Measurements from ENCODE around the gene YPEL2. TPM values are rescaled to one million over a fixed set of nuclear protein-coding genes. Genes with fewer than 3 reads are reported as not detected.
"Not testable (repeated sequence)": the region's sequence is repeated elsewhere in the genome, so short reads cannot be mapped to it uniquely, and the experiment has no call there.

The YPEL2 gene, protein sequence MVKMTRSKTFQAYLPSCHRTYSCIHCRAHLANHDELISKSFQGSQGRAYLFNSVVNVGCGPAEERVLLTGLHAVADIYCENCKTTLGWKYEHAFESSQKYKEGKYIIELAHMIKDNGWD
- 10 to 100 TPM; 25.8 to 40.3 TPM for total RNA-seq
- long read RNA-seq, donor 1, full-length matches to known transcripts = 7 of 14 reads
- long read RNA-seq, donor 1, partial matches to known transcripts = 0 of 14 reads
- long read RNA-seq, donor 1, other reads (novel, unspliced or antisense) = 7 of 14 reads
- long read RNA-seq, donor 2, full-length matches to known transcripts = 65 of 70 reads
- long read RNA-seq, donor 2, partial matches to known transcripts = 1 of 70 reads
- long read RNA-seq, donor 2, other reads (novel, unspliced or antisense) = 4 of 70 reads

DNA sequence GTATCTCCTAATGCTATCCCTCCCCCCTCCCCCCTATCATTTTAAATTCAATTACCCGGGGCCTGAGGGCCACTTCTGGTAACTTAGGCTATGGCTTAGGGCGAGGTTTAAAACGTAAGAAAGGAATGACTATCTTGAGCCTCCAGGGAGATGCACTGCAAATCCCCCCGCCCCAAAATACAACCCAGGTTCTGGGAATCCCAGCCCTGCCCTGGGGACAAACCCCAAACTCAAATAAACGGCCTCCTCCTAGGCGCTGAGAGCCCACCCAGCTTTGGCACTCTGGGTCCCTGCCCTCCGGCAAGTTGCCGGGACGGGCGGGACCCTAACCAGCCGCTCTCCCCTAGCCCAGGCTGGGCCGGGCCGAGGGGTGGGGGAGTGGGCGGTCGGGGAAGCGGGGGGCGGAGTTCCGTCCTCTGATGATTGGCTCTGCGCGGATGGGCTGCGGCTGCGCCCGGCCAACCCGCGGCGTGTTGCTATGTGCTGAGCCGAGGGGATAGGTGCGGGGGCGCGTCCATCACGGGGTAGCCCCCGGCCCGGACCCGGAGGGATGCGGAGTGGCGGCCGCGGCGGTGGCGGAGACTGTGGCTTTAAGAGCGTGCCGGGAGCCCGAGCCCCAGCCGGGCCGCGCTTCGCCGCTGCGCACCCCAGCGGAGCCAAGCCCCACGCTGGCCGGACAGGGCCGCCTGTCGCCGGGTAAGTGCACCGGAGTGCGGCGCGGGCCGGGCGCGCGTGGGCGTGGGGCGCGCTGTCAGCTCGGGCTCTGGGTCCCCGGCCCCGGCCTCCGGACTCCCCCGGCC lies at the start of gene YPEL2:
TSS of gene YPEL2 (plus strand) at position 527 of the 800 bp plus-strand sequence. CDS start 21,755 bp downstream, outside the sequence.
- intact Hi-C loops (cut with DNase I) = loop anchor here (2.0 to 5.0 kb wide), 4 partner anchors 41 to 111 kb away; no protein-coding TSS in a partner anchor
- DNase-seq (ENCODE audit: low spot score) = peak; percentile 99

DNA sequence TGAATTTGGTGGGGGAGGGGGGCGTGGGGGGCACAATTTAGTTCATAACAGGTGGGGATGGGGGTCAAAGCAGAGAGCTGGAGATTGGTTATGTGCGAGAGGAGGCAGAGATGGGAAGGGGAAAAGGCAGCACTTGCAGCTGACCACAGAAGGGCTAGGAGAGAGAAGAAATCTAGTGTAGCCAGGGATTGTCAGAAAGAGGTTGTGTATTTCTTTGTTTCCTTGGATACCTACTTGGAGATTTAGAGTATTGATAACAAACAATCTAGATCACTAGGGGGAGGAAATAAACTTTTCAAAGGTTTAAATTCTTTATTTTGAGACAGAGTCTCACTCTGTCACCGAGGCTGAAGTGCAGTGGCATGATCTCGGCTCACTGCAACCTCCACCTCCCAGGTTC lies 47.1 kb upstream of the YPEL2 start:
- intact Hi-C loops (cut with DNase I) = no loop called here
- DNase-seq (ENCODE audit: low spot score) = no peak

DNA sequence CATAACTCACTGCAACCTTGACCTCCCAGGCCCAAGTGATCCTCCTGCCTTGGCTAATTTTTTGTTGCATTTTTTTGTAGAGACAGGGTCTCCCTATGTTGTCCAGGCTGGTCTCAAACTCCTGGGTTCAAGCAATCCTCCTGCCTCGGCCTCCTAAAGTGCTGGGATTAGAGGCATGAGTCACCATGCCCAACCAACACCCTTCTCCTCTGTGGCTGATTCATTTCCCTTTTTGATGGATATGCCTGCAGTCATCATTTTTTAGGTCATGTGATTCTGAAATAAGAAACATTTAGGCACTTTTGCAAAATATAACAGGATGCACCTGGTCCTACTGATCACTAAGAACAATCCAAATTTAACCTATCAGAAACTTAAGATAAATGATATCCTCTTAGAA lies 44.0 kb upstream of the YPEL2 start:
- no peak for DNase-seq (ENCODE audit: low spot score)
- intact Hi-C loops (cut with DNase I) = no loop called here

DNA sequence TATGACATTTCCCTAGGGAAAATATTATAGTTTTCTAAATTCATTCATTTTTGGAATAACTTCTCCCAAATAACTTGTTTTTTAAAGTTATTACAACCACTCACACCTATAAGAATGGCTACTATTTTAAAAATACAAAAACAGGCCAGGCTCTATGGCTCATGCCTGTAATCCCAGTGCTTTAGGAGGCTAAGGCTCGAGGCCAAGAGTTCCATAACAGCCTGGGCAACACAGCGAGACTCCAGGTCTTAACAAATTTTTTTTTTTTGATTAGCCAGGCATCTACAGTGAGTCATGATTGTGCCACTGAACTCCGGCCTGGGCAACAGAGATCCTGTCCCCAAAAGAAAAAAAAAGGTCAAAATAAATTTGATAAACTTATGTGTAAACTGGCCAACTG lies 43.6 kb upstream of the YPEL2 start:
- intact Hi-C loops (cut with DNase I) = no loop called here
- DNase-seq (ENCODE audit: low spot score) = no peak

DNA sequence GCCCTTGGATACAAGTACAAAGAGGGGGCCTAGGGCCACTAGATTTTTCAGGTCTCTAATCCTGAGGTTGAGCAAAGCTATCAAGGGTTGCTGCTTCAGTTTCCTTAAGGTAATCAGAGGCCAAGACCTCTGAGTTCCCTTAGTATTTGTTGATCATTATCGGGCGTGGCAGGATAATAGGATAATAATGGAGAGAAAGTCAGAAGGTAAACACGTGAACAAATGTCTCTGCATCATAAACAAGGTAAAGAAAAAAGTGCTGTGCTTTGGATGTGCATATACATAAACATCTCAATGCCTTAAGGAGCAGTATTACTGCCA lies 41.5 kb upstream of the YPEL2 start:
- DNase-seq (ENCODE audit: low spot score) = no peak
- intact Hi-C loops (cut with DNase I) = no loop called here

DNA sequence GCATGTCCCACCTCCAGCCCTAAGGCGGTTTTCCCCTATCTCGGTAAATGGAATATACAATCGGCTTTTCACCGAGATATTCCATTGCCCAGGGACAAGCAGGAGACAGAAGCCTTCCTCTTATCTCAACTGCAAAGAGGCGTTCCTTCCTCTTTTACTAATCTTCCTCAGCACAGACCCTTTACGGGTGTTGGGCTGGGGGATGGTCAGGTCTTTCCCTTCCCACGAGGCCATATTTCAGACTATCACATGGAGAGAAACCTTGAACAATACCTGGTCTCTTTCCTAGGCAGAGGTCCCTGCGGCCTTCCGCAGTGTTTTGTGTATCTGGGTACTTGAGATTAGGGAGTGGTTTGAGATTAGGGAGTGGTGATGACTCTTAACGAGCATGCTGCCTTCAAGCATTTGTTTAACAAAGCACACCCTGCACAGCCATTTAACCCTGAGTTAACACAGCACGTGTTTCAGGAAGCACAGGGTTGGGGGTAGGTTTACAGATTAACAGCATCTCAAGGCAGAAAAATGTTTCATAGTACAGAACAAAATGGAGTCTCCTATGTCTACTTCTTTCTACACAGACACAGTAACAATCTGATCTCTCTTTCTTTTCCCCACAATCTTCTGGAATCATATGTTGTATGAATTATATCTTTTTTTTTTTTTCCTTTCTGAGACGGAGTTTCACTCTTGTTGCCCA lies 41.0 kb upstream of the YPEL2 start:
- intact Hi-C loops (cut with DNase I); DNase-seq (ENCODE audit: low spot score): not testable (repeated sequence)

DNA sequence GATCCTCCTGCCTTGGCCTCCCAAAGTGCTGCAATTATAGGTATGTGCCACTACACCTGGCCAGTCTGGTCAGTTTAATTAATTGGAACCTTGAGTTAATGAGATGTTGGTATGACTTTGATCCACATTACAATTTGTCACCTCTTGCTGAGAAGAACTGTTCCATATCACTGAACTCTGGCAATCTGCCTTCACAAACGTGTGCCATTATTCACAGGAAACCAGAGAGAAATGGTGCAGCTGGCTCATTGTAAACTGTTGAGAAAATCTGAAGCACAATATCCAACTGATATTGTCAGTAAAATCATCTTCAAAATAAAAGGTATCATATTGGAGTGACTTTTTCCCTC lies 39.3 kb upstream of the YPEL2 start:
- intact Hi-C loops (cut with DNase I) = no loop called here
- DNase-seq (ENCODE audit: low spot score) = no peak

DNA sequence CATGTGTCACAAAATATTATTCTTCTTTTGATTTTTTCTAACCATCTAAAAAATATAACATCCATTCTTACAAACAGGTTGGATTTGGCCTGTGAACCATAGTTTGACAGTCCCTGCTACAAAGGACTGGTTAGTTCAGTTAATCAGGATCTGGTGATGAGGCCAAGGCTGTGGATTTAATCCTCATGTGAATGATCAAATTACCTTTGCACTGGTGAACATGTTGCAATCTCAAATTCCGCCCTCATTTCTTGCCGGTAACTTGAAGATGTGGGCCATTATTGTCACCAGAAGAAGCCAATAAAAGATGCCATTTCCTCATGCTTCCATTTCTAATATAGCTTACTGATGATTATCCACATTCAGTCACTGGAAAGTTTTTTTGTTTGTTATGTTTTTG lies 35.3 kb upstream of the YPEL2 start:
- DNase-seq (ENCODE audit: low spot score) = no peak
- intact Hi-C loops (cut with DNase I) = no loop called here

DNA sequence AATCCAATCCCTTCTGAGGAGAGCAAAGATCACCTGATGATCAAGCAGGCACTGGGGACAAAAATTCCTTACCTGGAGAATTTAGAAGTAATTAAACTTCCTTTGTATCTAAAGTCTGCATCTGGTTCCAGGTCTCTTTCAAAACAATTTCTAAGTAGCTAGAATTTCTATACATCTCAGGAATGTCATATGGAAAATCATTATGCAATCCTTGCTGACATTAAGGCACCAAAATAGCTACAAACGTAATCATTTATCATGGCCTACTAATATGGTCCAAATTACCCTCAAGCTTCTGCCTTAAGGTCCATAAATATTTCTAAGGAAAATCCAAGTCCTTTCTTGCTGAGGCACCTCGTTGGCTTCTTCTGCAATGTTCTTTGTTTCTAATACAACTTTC lies 32.9 kb upstream of the YPEL2 start:
- DNase-seq (ENCODE audit: low spot score) = no peak
- intact Hi-C loops (cut with DNase I) = no loop called here

DNA sequence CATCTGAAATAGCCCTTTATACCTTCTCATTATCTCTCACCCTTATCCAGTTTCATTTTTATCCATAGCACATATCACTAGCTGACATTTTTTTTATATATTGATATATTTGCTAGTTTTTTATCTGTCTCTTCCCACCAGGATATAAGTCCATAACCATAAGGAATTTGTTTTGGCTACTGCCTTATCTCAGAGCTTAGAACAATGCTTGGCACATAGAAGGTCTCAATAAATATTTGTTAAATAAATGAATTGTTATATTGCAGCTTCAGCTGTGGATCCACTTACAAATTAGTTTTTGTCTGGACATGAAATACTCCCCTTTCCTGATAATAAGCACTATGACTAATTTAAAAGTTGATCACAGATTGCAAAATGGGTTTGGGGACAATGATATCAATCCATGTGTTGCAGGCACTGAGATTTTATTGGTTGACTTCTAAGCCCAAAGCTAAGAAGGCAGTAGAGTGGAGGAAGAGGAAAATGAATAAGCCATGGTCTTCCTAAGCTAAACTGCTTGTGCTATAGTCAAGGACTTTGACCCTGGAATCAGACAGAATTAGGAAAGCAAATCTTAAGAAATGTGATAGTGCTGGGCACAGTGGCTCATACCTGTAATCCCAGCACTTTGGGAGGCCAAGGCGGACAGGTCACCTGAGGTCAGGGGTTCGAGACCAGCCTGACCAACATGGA lies 31.9 kb upstream of the YPEL2 start:
- intact Hi-C loops (cut with DNase I) = no loop called here

DNA sequence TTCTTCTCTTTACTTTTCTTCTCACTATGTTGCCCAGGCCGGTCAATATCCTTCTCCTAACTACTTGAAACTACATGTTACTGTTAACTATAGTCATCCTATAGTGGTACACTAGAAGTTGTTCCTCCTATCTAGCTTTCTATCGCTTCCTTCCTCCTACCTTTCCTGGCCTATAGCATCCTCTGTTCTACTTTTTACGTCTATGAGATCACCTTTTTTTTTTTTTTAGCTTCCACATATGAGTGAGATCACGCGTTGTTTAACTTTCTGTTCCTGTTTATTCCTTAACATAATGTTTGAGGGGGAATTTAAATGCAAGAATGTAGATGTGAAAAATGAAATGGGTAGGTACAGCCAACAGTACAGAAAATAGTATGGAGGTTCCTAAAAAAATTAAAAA lies 30.5 kb upstream of the YPEL2 start:
- intact Hi-C loops (cut with DNase I) = no loop called here
- DNase-seq (ENCODE audit: low spot score) = no peak

More for the DNA sequence above, 31.9 kb upstream of the YPEL2 start:
- no peak for DNase-seq (ENCODE audit: low spot score)

DNA sequence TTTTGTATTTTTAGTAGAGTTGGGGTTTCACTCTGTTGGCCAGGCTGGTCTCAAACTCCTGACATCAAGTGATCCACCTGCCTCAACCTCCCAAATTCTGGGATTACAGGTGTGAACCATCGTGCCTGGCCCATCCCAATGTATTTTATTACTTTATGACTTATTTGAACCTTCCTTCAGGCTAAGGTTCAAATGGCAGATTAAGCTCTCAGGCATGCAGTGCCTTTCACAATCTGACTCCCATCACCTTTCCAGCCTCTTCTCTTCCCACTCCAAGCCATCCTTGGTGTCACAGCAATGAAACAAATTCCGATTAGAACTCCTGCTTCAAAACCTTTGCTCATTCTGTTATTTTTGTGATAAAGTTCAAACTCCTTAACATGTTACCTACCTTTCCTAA lies 26.6 kb upstream of the YPEL2 start:
- DNase-seq (ENCODE audit: low spot score) = no peak
- intact Hi-C loops (cut with DNase I) = no loop called here

DNA sequence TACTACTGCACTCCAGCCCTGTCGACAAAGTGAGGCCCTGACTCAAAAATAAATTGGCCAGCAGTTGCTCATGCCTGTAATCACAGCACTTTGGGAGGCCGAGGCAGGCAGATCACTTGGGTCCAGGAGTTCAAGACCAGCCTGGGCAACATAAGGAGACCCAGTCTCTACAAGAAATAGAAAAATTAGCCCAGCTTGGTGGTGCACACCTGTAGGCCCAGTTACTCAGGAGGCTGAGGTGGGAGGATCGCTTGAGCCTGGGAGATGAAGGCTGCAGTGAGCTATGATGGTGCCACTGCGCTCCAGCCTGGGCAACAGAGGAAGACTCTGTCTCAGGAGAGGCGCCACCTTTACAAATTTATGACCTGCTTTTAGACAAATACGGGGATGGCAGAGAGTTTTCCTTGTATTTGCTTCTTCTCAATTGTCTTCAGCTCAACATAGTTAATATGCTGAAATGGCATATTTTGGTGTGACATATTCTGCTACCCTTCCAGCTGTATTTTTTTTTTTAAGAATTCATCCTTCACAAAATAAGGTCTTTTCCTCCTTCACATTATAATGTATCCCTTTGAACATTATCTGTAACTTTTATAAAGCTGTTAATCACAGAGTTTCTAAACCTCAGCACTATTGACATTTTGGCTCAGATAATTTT lies 21.1 kb upstream of the YPEL2 start:
- intact Hi-C loops (cut with DNase I) = no loop called here

DNA sequence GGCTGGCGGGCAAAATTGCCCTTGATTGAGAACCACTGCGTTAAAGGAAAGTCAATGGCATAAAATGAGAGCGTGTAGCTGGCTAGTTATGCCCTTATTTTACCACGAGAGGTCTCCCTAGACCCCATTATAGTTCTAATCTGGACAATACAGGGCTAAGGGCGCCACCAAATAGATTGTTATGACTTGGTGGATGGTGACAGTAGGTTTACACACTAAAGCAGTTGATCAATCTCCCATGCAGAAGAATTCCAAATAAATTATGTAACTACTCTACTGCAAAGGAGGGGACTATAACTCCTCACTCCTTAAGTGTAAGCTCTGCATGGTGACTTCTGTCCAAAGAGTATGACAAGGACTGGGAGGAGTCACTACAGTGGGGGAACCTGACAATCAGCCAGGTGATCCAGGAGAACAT lies 20.4 kb upstream of the YPEL2 start:
- DNase-seq (ENCODE audit: low spot score) = no peak
- intact Hi-C loops (cut with DNase I) = no loop called here

More for the DNA sequence above, 21.1 kb upstream of the YPEL2 start:
- DNase-seq (ENCODE audit: low spot score) = no peak

DNA sequence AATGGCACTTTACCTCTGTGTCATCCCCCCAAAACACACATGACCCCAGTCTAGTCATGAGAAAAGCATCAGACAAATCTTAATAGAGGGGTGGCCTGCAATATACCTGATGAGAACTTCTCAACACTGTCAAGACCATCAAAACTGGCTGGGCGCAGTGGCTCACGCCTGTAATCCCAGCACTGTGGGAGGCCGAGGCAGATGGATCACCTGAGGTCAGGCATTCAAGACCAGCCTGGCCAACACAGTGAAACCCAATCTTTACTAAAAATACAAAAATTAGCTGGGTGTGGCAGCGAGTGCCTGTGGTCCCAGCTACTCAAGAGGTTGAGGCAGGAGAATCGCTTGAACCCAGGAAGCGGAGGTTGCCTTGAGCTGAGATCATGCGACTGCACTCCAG lies 19.9 kb upstream of the YPEL2 start:
- DNase-seq (ENCODE audit: low spot score); intact Hi-C loops (cut with DNase I): not testable (repeated sequence)

DNA sequence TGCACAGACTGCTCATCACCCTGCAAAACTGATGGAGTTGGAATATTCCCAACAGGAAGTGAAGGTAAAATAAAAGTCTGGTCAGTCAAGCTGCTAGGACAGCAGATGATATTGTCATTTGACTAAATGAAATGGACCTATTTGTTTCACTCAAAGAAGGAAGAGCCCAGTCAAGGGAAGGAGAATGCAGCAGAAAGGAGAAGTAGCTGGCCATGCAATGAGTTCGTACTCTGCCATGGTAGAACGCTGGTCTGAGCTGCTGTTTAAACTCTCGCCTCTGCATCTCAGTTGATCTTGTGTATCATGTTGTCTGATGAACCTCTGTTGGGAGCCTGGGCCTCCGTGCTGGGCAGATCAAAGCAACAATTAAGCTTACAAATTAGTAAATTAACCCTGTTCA lies 15.6 kb upstream of the YPEL2 start:
- intact Hi-C loops (cut with DNase I) = no loop called here
- no peak for DNase-seq (ENCODE audit: low spot score)

DNA sequence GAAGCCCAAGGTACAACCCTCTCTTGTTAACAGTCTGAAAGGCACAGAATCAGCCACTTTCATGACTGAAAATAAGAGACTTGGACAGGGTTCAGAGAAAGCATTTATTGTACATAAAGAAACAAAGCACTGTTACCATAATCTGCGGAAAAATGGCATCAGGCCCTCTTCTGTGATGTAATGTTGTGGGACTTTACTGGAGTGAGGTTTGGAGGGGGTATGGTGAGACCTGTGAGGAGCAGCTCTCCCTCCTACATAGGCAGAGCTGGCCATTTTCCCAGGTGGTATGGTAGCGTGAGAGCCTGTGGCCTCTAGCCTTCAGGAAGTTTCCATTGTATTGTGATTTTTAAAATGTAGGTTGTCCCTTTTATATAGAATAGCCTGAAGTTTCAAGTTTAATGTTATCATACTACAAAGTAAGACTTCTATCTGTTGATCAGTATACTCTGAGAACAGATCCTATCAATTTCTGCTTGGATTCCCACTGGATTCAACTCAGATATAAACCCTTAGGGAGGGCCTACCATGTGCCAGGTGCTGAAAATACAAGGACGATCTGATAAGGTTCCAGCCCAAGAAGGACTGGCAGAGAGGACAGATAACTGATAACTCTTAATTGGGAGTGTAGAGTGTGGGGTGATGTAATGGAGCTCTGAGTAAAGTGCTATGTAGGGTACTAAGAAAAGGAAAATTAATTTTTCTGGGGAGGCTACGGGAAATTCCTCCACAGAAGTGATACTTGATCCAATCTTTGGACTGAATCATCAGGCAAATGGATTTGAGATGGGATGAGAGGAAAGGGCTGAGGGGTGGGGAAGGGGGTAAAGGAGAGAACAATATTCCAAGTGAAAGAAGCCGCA lies 4.1 kb upstream of the YPEL2 start:
- intact Hi-C loops (cut with DNase I) = no loop called here
- no peak for DNase-seq (ENCODE audit: low spot score)

DNA sequence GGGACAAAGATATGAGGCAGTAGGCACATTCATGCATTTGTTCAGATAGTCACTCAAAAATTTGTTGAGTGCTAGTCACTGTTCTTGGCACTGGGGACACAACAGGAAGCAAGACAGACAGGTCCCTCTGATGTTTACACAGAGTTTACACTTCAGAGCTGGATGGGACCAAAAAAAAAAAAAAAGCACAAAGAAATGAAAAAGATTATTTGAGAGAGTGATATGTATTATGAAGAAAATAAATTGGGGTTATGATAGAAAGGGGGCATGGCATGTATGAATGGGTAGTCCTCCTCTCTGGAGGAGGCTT lies 3.5 kb upstream of the YPEL2 start:
- intact Hi-C loops (cut with DNase I) = no loop called here
- no peak for DNase-seq (ENCODE audit: low spot score)
